Measurements from ENCODE around the gene CYLD. TPM values are rescaled to one million over a fixed set of nuclear protein-coding genes. Genes with fewer than 3 reads are reported as not detected.

CYLD gene
- total and polyA plus RNA-seq, 8 donors: 6.2 to 30.3 (median 16.7) TPM

- no peaks in the 10 kb centered on the region for H3K27me3 ChIP-seq
- intact Hi-C loops (cut with DNase I): no loop called here
- ATAC-seq (no peak), DNase-seq (no peak), FAIRE-seq (no peak)
- TF ChIP-seq CTCF (IDR thresholded peaks at IDR 0.05): no peak
- H3K36me3 ChIP-seq: no peaks in the 10 kb centered on the region
- peaks cover 0 to 2% (median 0%) of the 10 kb centered on the region in 3 donors for H3K4me1 ChIP-seq
- no peak overlapping the region for H3K27ac ChIP-seq
- no peak overlapping the region for H3K4me3 ChIP-seq
- H3K9me3 ChIP-seq: no peaks in the 10 kb centered on the region
- WGBS, 2 donors: 76 to 78% methylated on average over 5 of the region's 5 CpGs
Measured at GRCh38 chr16:50839356-50839755, 97.5 kb downstream of the CYLD start.

- intact Hi-C loops (cut with DNase I): no loop called here
- no peak overlapping the region for H3K27ac ChIP-seq
- no peak for TF ChIP-seq CTCF (IDR thresholded peaks at IDR 0.05)
- no peaks in the 10 kb centered on the region for H3K9me3 ChIP-seq
- H3K27me3 ChIP-seq: no peaks in the 10 kb centered on the region
- no peaks in the 10 kb centered on the region for H3K36me3 ChIP-seq
- H3K4me1 ChIP-seq: peaks cover 0 to 2% (median 0%) of the 10 kb centered on the region in 3 donors
- no peak overlapping the region for H3K4me3 ChIP-seq
- ATAC-seq (no peak), FAIRE-seq (no peak), DNase-seq (no peak)
- 77 to 82% methylated on average over 16 of the region's 16 CpGs for WGBS, 2 donors
Measured at GRCh38 chr16:50839920-50840729, 98.2 kb downstream of the CYLD start.

GRCh38 chr16:50841081-50841886 is 99.4 kb downstream of the CYLD start:
- no peaks in the 10 kb centered on the region for H3K9me3 ChIP-seq
- H3K4me1 ChIP-seq: peaks cover 0 to 2% (median 0%) of the 10 kb centered on the region in 3 donors
- peak in 1 of 6 donors; percentile 61 for DNase-seq
- TF ChIP-seq CTCF (IDR thresholded peaks at IDR 0.05): no peak
- FAIRE-seq: no peak
- H3K27ac ChIP-seq: no peak overlapping the region
- WGBS, 2 donors: 17 to 21% methylated on average over 44 of the region's 44 CpGs
- intact Hi-C loops (cut with DNase I): no loop called here
- H3K36me3 ChIP-seq: no peaks in the 10 kb centered on the region
- peak in 3 of 4 donors; percentile 20 to 61 (median 46) for ATAC-seq
- peak overlapping the region in 1 of 4 donors; percentile 33 for H3K4me3 ChIP-seq
- no peaks in the 10 kb centered on the region for H3K27me3 ChIP-seq

- WGBS, 2 donors: 95 to 96% methylated on average over 17 of the region's 17 CpGs
- H3K36me3 ChIP-seq: no peaks in the 10 kb centered on the region
- no peak for TF ChIP-seq CTCF (IDR thresholded peaks at IDR 0.05)
- DNase-seq (no peak), FAIRE-seq (no peak), ATAC-seq (no peak)
- peaks cover 0 to 2% (median 0%) of the 10 kb centered on the region in 3 donors for H3K4me1 ChIP-seq
- H3K9me3 ChIP-seq: no peaks in the 10 kb centered on the region
- no peaks in the 10 kb centered on the region for H3K27me3 ChIP-seq
- intact Hi-C loops (cut with DNase I): no loop called here
- no peak overlapping the region for H3K4me3 ChIP-seq
- no peak overlapping the region for H3K27ac ChIP-seq
Measured at GRCh38 chr16:50842013-50842505, 100.2 kb downstream of the CYLD start.
